GM23248 (cell line): ENCODE results near the gene RAD51B. TPM values are rescaled to one million over a fixed set of nuclear protein-coding genes. Genes with fewer than 3 reads are reported as not detected.

Experiments
- DNase-seq: peaks from one replicate; pipeline ENCODE4 v3.0.0-alpha.2; 2015
- H2AFZ ChIP-seq: fragments of 200-600 bp; sonication (generic); 2 replicates; pipeline ENCODE4 v1.6.1; 2016; ENCODE audit warnings: antibody characterized with exemption
- H3F3A ChIP-seq: fragments of 200-600 bp; sonication (generic); 2 replicates; pipeline ENCODE4 v1.6.1; 2016; ENCODE audit warnings: mild to moderate bottlenecking, antibody characterized with exemption, mixed run types; ENCODE audit not compliant: insufficient read depth
- H3K27ac ChIP-seq: fragments of 200-600 bp; sonication (generic); 2 replicates; pipeline ENCODE4 v1.5.1; 2016; ENCODE audit warnings: mild to moderate bottlenecking
- H3K27me3 ChIP-seq: fragments of 200-600 bp; sonication (generic); replicated peaks from 2 replicates; pipeline ENCODE4 v1.6.1; 2016; ENCODE audit warnings: mild to moderate bottlenecking; ENCODE audit not compliant: insufficient read depth
- H3K36me3 ChIP-seq: fragments of 200-600 bp; sonication (generic); 2 replicates; pipeline ENCODE4 v1.6.1; 2016; ENCODE audit warnings: low read depth, mild to moderate bottlenecking
- H3K4me1 ChIP-seq: fragments of 200-600 bp; sonication (generic); 2 replicates; pipeline ENCODE4 v1.6.1; 2016; ENCODE audit warnings: mild to moderate bottlenecking; ENCODE audit not compliant: insufficient read depth
- H3K4me2 ChIP-seq: fragments of 200-600 bp; sonication (generic); one replicate; pipeline ENCODE4 v1.6.1; 2016; ENCODE audit warnings: mild to moderate bottlenecking; ENCODE audit not compliant: unreplicated experiment
- H3K4me3 ChIP-seq: fragments of 200-600 bp; sonication (generic); 2 replicates; pipeline ENCODE4 v1.5.1; 2016; ENCODE audit warnings: mild to moderate bottlenecking
- H3K79me2 ChIP-seq: fragments of 200-600 bp; sonication (generic); 2 replicates; pipeline ENCODE4 v1.6.1; 2016; ENCODE audit warnings: mild to moderate bottlenecking; ENCODE audit not compliant: insufficient read depth
- H3K9ac ChIP-seq: fragments of 200-600 bp; sonication (generic); 2 replicates; pipeline ENCODE4 v1.6.1; 2016; ENCODE audit warnings: mild to moderate bottlenecking
- H3K9me2 ChIP-seq: fragments of 200-600 bp; sonication (generic); 2 replicates; pipeline ENCODE4 v1.6.1; 2016; ENCODE audit warnings: mixed run types, mild to moderate bottlenecking, moderate library complexity; ENCODE audit not compliant: insufficient read depth
- H3K9me3 ChIP-seq: fragments of 200-600 bp; sonication (generic); one replicate; pipeline ENCODE4 v1.6.1; 2017; ENCODE audit warnings: low read depth
- H4K20me1 ChIP-seq: fragments of 200-600 bp; sonication (generic); 2 replicates; pipeline ENCODE4 v1.6.0; 2016; ENCODE audit not compliant: insufficient read depth
- EZH2 ChIP-seq: fragments of 200-600 bp; sonication (generic); IDR thresholded peaks from 2 replicates; pipeline ENCODE4 v1.6.1; 2018; ENCODE audit warnings: antibody characterized with exemption, mild to moderate bottlenecking; ENCODE audit not compliant: insufficient read depth, poor library complexity, severe bottlenecking
- EZH2phosphoT487 ChIP-seq: fragments of 200-600 bp; sonication (generic); IDR thresholded peaks from 2 replicates; pipeline ENCODE4 v1.6.1; 2018; ENCODE audit warnings: antibody characterized with exemption, moderate library complexity, mild to moderate bottlenecking, low read depth; ENCODE audit not compliant: insufficient read depth
- WGBS, 2 experiments: methylation state at CpG; one replicate each; pipeline ENCODE4 v1.1.6; 2015 to 2017; ENCODE audit warnings: low lambda C conversion rate in 2 of 2, low coverage in 1 of 2; ENCODE audit errors: missing lambda C conversion rate in 2 of 2; 5-methylcytosine and 5-hydroxymethylcytosine counted together
- in situ Hi-C: fragments of 300-500 bp; cut with MboI; formaldehyde crosslinking; loops from 2 replicates; pipeline ENCODE4 v1.15.0; 2020
- polyA plus RNA-seq: library from polyadenylated mRNA; unstranded; fragments of >200 nt; fragmentation: Nextera tagmentation; extraction: Ambion mirVana; gene quantifications from 2 replicates; pipeline ENCODE4 v1.2.1, GENCODE V29; 2016
- total RNA-seq: library from RNA; depleted of rRNA; stranded (reverse); fragments of >200 nt; shearing (Covaris generic); gene quantifications from 2 replicates; pipeline ENCODE4 v1.2.3, GENCODE V29; 2014

The RAD51B gene
- total and polyA plus RNA-seq, 2 experiments from 2014 or later: 4.0 to 8.8 TPM

DNA sequence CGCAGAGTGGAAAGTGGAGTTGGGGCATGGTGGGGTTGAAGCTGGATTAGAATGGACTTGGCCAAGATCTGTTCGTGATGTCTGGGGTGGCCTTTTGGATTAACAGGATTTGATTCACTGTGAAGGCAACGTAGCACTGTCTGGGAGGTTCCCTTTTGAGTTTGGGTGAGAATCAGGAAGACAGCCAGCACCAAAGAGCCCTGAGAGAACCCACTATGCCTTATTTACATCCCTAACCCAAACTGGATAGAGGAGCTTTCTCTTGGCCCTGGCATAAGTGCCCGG is 703.7 kb downstream of the RAD51B start:
- Histone ChIP-seq H3F3A (peaks cover 59% of the 10 kb centered on the region), H3K36me3 (no peaks in the 10 kb centered on the region), H2AFZ (no peak overlapping the region), H3K27me3 (no peaks in the 10 kb centered on the region), H3K9ac (no peak overlapping the region), H3K27ac (no peak overlapping the region), H4K20me1 (no peaks in the 10 kb centered on the region), H3K4me1 (peaks cover 56% of the 10 kb centered on the region), H3K4me3 (no peak overlapping the region), H3K9me2 (no peaks in the 10 kb centered on the region), H3K4me2 (no peak overlapping the region), H3K79me2 (no peaks in the 10 kb centered on the region), H3K9me3 (no peaks in the 10 kb centered on the region)
- in situ Hi-C loops: loop anchor here (10.0 kb wide), 1 partner anchor 262 kb away; no protein-coding TSS in a partner anchor
- 88 to 89% methylated on average over 4 of the region's 4 CpGs for WGBS, 2 experiments
- TF ChIP-seq EZH2phosphoT487: no peak
- no peak for TF ChIP-seq EZH2
- no peak for DNase-seq

DNA sequence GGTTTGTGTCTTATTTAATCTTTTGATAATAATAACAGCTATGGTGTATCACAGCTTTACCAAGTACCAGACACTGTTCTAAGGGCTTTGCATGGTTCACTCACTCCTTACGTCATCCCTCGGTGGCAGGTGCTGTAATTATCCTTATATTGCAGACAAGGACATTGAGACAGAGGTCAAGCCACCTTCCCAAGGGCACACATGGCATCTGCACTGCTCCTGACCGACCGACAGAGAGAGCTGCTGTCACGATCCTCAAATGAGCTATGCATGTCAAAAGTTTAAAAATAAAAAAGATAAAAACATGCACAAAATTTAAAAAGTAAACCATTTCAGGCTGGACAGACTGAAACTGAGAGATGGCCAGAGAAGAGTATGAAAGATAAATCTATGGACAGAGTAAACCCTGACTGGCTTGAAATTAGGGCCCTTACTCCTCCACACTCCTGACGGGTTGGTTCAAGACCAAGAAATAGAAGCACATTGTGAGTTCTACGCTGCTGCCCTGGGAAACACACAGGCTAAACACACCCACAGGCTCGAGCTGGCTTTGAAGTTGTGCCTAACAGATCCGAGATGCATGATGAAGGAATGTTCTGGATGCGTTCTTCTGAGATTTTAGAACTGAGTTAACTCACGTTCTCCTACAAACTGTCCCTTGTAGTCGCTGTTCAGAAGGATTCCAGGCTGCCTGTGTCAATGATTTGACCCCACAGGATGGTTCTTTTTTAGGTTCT is 704.6 kb downstream of the RAD51B start:
- Histone ChIP-seq H3K27ac (peak overlapping the region; percentile 73), H3K9me2 (no peaks in the 10 kb centered on the region), H3K9ac (peak overlapping the region; percentile 35), H3K36me3 (no peaks in the 10 kb centered on the region), H4K20me1 (no peaks in the 10 kb centered on the region), H3K4me2 (no peak overlapping the region), H3K4me1 (peaks cover 50% of the 10 kb centered on the region), H3K9me3 (no peaks in the 10 kb centered on the region), H3F3A (peaks cover 54% of the 10 kb centered on the region), H3K4me3 (no peak overlapping the region), H3K27me3 (no peaks in the 10 kb centered on the region), H2AFZ (peak overlapping the region; percentile 46), H3K79me2 (no peaks in the 10 kb centered on the region)
- in situ Hi-C loops: loop anchor here (10.0 kb wide), 1 partner anchor 261 kb away; no protein-coding TSS in a partner anchor
- WGBS, 2 experiments: 26 to 27% methylated on average over 12 of the region's 12 CpGs
- TF ChIP-seq EZH2phosphoT487 (no peak), EZH2 (no peak)
- peak; percentile 81 for DNase-seq

DNA sequence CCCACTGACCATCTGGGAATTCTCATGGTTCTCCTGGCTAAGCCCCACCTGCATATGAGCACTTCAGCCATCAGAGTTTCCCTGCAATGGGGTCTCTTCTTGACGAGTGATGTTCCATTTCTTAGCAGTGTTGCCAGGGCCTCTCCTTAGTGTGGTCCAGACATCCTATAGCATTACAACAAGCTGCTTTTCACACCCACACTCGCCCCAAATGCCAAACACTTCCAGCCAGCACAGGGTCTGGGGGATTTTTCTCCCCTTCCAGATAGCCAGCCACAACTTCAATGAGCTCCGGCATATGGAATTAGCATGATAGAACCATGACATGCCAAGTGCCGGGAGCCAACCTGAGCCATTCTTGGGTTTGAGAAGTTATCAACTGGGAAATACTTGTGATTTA is 705.9 kb downstream of the RAD51B start:
- Histone ChIP-seq H3K4me3 (no peak overlapping the region), H3K79me2 (no peaks in the 10 kb centered on the region), H3K9me3 (no peaks in the 10 kb centered on the region), H3K27me3 (no peaks in the 10 kb centered on the region), H3K4me1 (peaks cover 46% of the 10 kb centered on the region), H3K36me3 (no peaks in the 10 kb centered on the region), H3K27ac (peak overlapping the region; percentile 84; the same call in 1 of the 2 replicates), H3F3A (peaks cover 54% of the 10 kb centered on the region), H3K9me2 (no peaks in the 10 kb centered on the region), H4K20me1 (no peaks in the 10 kb centered on the region), H2AFZ (no peak overlapping the region), H3K9ac (no peak overlapping the region), H3K4me2 (no peak overlapping the region)
- DNase-seq: no peak
- WGBS, 2 experiments: 90 to 93% methylated on average over 4 of the region's 4 CpGs
- TF ChIP-seq EZH2 (no peak), EZH2phosphoT487 (no peak)
- in situ Hi-C loops: loop anchor here (10.0 kb wide), 1 partner anchor 259 kb away; no protein-coding TSS in a partner anchor

DNA sequence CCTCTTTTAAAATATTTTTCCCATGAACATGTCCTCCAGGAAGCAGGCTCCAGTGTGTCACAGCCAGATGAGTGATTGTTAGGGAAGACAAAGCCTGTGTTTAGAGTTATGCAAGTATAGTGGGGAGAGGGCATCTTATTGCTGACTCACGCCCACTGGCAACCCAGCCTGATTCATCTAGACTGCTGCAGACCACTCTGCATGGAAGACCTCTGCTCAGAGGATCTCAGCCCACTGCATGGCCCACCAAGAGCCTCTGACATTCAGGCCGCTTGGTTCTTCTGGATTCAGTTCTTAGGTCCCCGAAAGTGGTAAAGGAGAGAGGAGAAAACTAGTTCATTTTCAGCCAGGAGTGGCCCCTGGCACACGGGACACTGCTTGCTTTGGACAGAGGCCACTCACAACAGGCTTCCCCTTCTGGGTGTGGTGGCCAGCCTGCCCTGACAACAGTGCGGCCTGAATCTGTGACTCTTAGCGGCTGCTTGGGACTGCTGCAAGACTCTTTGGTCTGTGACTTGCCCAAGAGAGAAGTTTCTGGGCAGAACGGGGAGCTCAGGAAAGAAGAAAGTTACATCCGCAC is 707.0 kb downstream of the RAD51B start:
- peak overlapping the region; percentile 14 for H3K4me3 ChIP-seq
- peak overlapping the region; percentile 75 for H2AFZ ChIP-seq
- no peaks in the 10 kb centered on the region for H3K9me2 ChIP-seq
- H3K27ac ChIP-seq: peak overlapping the region; percentile 84
- no peaks in the 10 kb centered on the region for H3K9me3 ChIP-seq
- H3K4me1 ChIP-seq: peaks cover 46% of the 10 kb centered on the region
- 13 to 15% methylated on average over 8 of the region's 8 CpGs for WGBS, 2 experiments
- in situ Hi-C loops: loop anchor here (10.0 kb wide), 1 partner anchor 258 kb away; no protein-coding TSS in a partner anchor
- H3K27me3 ChIP-seq: no peaks in the 10 kb centered on the region
- no peaks in the 10 kb centered on the region for H4K20me1 ChIP-seq
- H3K4me2 ChIP-seq: peak overlapping the region; percentile 49
- DNase-seq: peak; percentile 67
- TF ChIP-seq EZH2phosphoT487: no peak
- TF ChIP-seq EZH2: no peak
- no peaks in the 10 kb centered on the region for H3K36me3 ChIP-seq
- H3K79me2 ChIP-seq: no peaks in the 10 kb centered on the region
- peak overlapping the region; percentile 65 for H3K9ac ChIP-seq
- H3F3A ChIP-seq: peaks cover 54% of the 10 kb centered on the region
